C4-2B (cell line): ENCODE measurements around the gene DOK1.
"Not testable (repeated sequence)": the region's sequence is repeated elsewhere in the genome, so short reads cannot be mapped to it uniquely, and the experiment has no call there.

Experiments used
- H3K27ac ChIP-seq: fragments of 450-650 bp; 2 replicates; pipeline ENCODE4 v1.5.1; 2017
- CTCF ChIP-seq: fragments of 450-650 bp; conservative IDR thresholded peaks from 2 replicates; pipeline ENCODE4 v1.5.1; 2017; ENCODE audit warnings: mild to moderate bottlenecking
- ZFX ChIP-seq: fragments of 450-650 bp; IDR thresholded peaks from 2 replicates; pipeline ENCODE4 v1.6.1; 2017

The DOK1 gene

GRCh38 chr2:74558284-74559230 lies 4.0 kb downstream of the DOK1 start:
- H3K27ac ChIP-seq, result no peak overlapping the region
- TF ChIP-seq CTCF, result no peak
- TF ChIP-seq ZFX, result no peak

GRCh38 chr2:74559912-74560311 lies 5.4 kb downstream of the DOK1 start:
- H3K27ac ChIP-seq, result no peak overlapping the region
- TF ChIP-seq ZFX (no peak), CTCF (no peak)

- TF ChIP-seq ZFX (no peak), CTCF (no peak)
These were observed 6.1 kb downstream of the DOK1 start for GRCh38 chr2:74560591-74560990.

GRCh38 chr2:74561022-74561421 lies 6.5 kb downstream of the DOK1 start:
- H3K27ac ChIP-seq, result not testable (repeated sequence)

More at GRCh38 chr2:74560591-74560990, 6.1 kb downstream of the DOK1 start:
- no peak overlapping the region for H3K27ac ChIP-seq

- no peak for TF ChIP-seq ZFX
- no peak for TF ChIP-seq CTCF
- no peak overlapping the region for H3K27ac ChIP-seq
These were observed 7.7 kb downstream of the DOK1 start for GRCh38 chr2:74562126-74562775.

- TF ChIP-seq ZFX (no peak), CTCF (no peak)
- H3K27ac ChIP-seq, result no peak overlapping the region
These were observed 9.7 kb downstream of the DOK1 start for GRCh38 chr2:74564222-74564621.

GRCh38 chr2:74566076-74566753 lies 11.7 kb downstream of the DOK1 start:
- TF ChIP-seq CTCF (no peak), ZFX (no peak)
- no peak overlapping the region for H3K27ac ChIP-seq
